ENCODE results near the gene NLRC5.
"Not testable (repeated sequence)": the region's sequence is repeated elsewhere in the genome, so short reads cannot be mapped to it uniquely, and the experiment has no call there.

The NLRC5 gene

GRCh38 chr16:57001026-57001679 is 11.8 kb downstream of the NLRC5 start:
- DNase-seq (ENCODE audit: low read depth), result no peak
- TF ChIP-seq CTCF (IDR thresholded peaks at IDR 0.05; ENCODE audit: control insufficient read depth, extremely low read depth, insufficient read depth), result no peak

GRCh38 chr16:57003439-57004386 is 14.4 kb downstream of the NLRC5 start:
- no peak for TF ChIP-seq CTCF (IDR thresholded peaks at IDR 0.05; ENCODE audit: control insufficient read depth, extremely low read depth, insufficient read depth)
- H3K4me3 ChIP-seq (ENCODE audit: low read depth, low read length), result no peak overlapping the region
- no peak for DNase-seq (ENCODE audit: low read depth)

More at GRCh38 chr16:57001026-57001679, 11.8 kb downstream of the NLRC5 start:
- H3K4me3 ChIP-seq (ENCODE audit: low read depth, low read length), result no peak overlapping the region

- TF ChIP-seq CTCF (IDR thresholded peaks at IDR 0.05; ENCODE audit: control insufficient read depth, extremely low read depth, insufficient read depth), result no peak
- no peak overlapping the region for H3K4me3 ChIP-seq (ENCODE audit: low read depth, low read length)
- no peak for DNase-seq (ENCODE audit: low read depth)
Observed at GRCh38 chr16:57004387-57005250, 15.3 kb downstream of the NLRC5 start.

GRCh38 chr16:57005597-57005996 is 16.2 kb downstream of the NLRC5 start:
- not testable (repeated sequence) for DNase-seq (ENCODE audit: low read depth); H3K4me3 ChIP-seq (ENCODE audit: low read depth, low read length)

- no peak for TF ChIP-seq CTCF (IDR thresholded peaks at IDR 0.05; ENCODE audit: control insufficient read depth, extremely low read depth, insufficient read depth)
Observed at GRCh38 chr16:57007050-57007449, 17.7 kb downstream of the NLRC5 start.

GRCh38 chr16:57007530-57007929 is 18.2 kb downstream of the NLRC5 start:
- no peak overlapping the region for H3K4me3 ChIP-seq (ENCODE audit: low read depth, low read length)
- DNase-seq (ENCODE audit: low read depth), result no peak
- no peak for TF ChIP-seq CTCF (IDR thresholded peaks at IDR 0.05; ENCODE audit: control insufficient read depth, extremely low read depth, insufficient read depth)

More at GRCh38 chr16:57007050-57007449, 17.7 kb downstream of the NLRC5 start:
- no peak overlapping the region for H3K4me3 ChIP-seq (ENCODE audit: low read depth, low read length)
- no peak for DNase-seq (ENCODE audit: low read depth)
